ENCODE results near the gene ATG7. TPM values are rescaled to one million over a fixed set of nuclear protein-coding genes. Genes with fewer than 3 reads are reported as not detected.

ATG7 gene
- total RNA-seq, 1 experiment from 2014 or later = 35.2 TPM

GRCh38 chr3:11539677-11540076, 267.5 kb downstream of the ATG7 start:
- no peaks in the 10 kb centered on the region for H3K36me3 ChIP-seq (replicated peaks; ENCODE audit: control insufficient read depth, insufficient read depth, low read length)
- peak; percentile 63 for DNase-seq
- no peaks in the 10 kb centered on the region for H3K27me3 ChIP-seq (ENCODE audit: control insufficient read depth, insufficient read depth, low read length)
- no peak overlapping the region for H3K4me3 ChIP-seq (ENCODE audit: insufficient read depth, low read depth, low read length)

DNA sequence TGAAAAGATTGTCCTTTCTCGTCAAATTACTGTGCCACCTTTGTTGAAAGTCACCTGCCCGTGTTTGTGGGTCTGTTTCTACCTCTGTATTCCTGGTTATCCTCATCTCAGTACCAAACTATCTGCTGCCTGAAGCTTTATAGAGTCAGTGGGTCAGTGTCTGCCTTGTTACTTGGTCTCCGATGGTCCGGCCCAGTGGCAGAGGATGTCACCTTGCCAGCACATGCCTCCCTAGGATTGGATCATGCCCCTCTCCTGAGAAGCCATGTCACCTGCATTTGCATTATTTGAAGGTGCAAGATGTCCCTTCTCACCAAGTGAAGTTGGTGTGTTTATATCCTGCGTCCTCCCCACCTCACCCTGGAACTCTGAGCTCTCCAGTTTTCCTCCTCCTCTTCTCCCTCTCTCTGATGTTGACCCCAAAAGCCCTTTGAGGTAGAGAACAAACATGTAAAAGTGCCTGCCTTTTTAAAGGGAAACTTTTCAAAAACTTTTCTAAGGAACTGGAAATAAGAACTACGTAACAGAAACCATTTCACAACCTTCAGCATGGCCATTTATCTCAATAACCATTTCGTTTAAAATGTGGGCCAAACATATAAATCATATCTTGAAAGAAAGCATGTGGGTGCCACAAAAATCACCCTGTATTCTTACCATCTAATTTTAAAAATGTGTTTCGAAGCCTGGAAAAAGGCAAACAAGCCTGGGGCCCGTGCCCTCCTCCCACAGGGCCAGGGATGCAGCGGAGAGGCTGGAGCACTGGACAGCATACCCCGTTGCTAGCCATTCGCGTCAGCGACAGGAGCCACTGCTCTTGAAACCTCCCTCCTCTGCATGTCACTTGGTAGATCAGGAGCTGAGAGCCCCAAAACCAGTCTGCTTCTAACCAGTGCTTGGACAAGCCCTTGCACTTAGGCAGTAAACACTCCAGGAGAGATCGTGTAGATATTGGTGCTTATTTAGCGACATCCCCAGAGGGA, 269.4 kb downstream of the ATG7 start:
- DNase-seq = peak; percentile 22
- Histone ChIP-seq H3K4me3 (ENCODE audit: insufficient read depth, low read depth, low read length) (no peak overlapping the region), H3K27me3 (ENCODE audit: control insufficient read depth, insufficient read depth, low read length) (no peaks in the 10 kb centered on the region)

GRCh38 chr3:11542551-11542950, 270.4 kb downstream of the ATG7 start:
- DNase-seq = peak; percentile 41
- Histone ChIP-seq H3K27me3 (ENCODE audit: control insufficient read depth, insufficient read depth, low read length) (no peaks in the 10 kb centered on the region), H3K4me3 (ENCODE audit: insufficient read depth, low read depth, low read length) (no peak overlapping the region), H3K36me3 (replicated peaks; ENCODE audit: control insufficient read depth, insufficient read depth, low read length) (no peaks in the 10 kb centered on the region)

More for the DNA sequence above, 269.4 kb downstream of the ATG7 start:
- no peaks in the 10 kb centered on the region for H3K36me3 ChIP-seq (replicated peaks; ENCODE audit: control insufficient read depth, insufficient read depth, low read length)

DNA sequence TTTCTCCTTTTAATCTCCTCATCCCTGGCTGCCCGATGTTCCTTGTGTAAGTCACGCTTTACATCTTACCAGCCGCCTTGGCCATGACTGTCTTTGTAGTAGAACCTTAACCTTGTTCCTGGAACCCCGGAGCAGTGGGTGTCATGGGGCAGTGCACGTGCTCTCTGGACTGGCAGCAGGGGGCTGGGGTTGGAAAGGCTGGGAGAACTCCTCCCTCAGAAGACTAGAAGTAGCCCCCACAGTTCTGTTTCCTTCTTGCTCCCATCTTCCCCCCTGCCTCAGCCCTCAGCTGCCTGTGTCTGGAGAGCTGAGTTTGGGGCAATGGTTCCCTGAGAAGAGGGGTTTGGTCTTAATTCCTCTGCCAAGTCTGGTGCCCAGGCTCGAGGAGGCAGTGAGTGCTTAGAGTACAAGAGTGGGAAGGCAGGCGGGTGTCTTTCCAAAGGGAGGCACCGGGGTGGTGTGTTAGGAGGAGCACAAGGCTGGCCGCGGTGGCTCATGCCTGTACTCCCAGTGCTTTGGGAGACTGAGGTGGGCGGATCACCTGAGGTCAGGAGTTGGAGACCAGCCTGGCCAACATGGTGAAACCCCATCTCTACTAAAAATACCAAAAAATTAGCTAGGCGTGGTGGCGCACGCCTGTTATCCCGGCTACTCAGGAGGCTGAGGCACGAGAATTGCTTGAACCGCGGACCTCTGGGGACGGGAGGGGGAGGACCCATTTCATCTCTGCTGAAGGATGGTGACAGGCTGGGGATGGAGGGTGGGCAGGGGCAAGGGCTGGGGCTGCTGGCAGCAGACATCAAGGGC, 271.1 kb downstream of the ATG7 start:
- peak; percentile 32 for DNase-seq

DNA sequence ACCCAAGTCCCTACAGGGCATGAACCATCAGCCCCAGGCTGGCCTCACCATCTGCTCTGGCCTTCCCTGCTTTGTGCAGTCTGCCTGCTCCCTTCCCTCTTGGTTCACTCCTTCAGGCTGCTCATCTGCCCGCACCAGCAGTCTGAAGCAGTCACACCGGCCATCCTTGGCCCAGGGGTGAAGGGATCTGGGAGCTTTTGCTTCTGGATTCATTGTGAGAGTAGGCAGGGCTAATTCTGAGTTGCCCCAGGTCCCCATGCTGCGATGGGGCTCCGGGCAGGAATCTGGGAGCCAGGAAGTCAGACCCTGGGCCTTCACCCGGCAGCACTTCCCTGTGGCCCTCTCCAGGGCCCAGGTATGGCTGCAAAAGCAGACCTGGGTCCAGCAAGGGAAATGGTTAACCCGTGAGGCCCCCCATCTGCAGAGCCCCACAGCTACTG, 271.8 kb downstream of the ATG7 start:
- H3K27me3 ChIP-seq (ENCODE audit: control insufficient read depth, insufficient read depth, low read length) = no peaks in the 10 kb centered on the region
- no peaks in the 10 kb centered on the region for H3K36me3 ChIP-seq (replicated peaks; ENCODE audit: control insufficient read depth, insufficient read depth, low read length)
- DNase-seq = peak; percentile 44
- no peak overlapping the region for H3K4me3 ChIP-seq (ENCODE audit: insufficient read depth, low read depth, low read length)

More for the DNA sequence above, 271.1 kb downstream of the ATG7 start:
- Histone ChIP-seq H3K4me3 (ENCODE audit: insufficient read depth, low read depth, low read length) (no peak overlapping the region), H3K36me3 (replicated peaks; ENCODE audit: control insufficient read depth, insufficient read depth, low read length) (no peaks in the 10 kb centered on the region), H3K27me3 (ENCODE audit: control insufficient read depth, insufficient read depth, low read length) (no peaks in the 10 kb centered on the region)

GRCh38 chr3:11544412-11545181, 272.4 kb downstream of the ATG7 start:
- DNase-seq = peak; percentile 78
- no peaks in the 10 kb centered on the region for H3K27me3 ChIP-seq (ENCODE audit: control insufficient read depth, insufficient read depth, low read length)
- no peaks in the 10 kb centered on the region for H3K36me3 ChIP-seq (replicated peaks; ENCODE audit: control insufficient read depth, insufficient read depth, low read length)
- no peak overlapping the region for H3K4me3 ChIP-seq (ENCODE audit: insufficient read depth, low read depth, low read length)

DNA sequence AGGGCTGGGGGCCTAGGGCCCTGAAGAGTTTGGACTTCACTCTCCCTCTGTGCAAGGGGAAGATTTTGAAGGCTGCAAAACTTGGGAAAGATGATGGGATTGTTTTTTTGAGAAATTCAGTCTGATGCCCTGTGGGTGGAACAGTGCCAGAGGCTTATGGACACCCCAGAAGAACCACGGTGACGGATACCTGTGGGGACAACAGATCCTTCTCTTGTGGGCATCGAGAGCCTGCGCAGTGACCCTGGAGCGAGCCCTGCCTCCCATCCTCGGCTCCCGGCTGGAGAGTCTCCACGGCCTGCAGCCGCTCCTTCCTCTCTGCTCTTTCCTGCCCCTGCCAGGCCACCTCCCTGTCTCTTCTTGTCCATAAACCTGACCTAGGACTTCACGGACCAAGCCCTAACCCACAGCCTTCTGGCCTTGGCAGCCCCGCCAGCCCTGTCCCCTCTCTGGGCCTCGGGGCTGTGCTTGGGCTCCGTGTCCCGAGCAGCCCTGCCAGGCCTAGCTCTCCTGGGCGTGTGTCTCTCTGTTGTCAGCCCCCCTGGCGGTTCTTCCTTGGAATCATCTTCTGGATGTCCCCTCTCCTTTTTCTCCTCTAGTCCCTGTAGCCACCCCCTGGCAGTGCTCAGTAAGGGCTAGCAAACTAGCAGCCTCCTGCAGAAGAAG, 273.1 kb downstream of the ATG7 start:
- DNase-seq = peak; percentile 74
- Histone ChIP-seq H3K27me3 (ENCODE audit: control insufficient read depth, insufficient read depth, low read length) (no peaks in the 10 kb centered on the region), H3K36me3 (replicated peaks; ENCODE audit: control insufficient read depth, insufficient read depth, low read length) (no peaks in the 10 kb centered on the region), H3K4me3 (ENCODE audit: insufficient read depth, low read depth, low read length) (no peak overlapping the region)

DNA sequence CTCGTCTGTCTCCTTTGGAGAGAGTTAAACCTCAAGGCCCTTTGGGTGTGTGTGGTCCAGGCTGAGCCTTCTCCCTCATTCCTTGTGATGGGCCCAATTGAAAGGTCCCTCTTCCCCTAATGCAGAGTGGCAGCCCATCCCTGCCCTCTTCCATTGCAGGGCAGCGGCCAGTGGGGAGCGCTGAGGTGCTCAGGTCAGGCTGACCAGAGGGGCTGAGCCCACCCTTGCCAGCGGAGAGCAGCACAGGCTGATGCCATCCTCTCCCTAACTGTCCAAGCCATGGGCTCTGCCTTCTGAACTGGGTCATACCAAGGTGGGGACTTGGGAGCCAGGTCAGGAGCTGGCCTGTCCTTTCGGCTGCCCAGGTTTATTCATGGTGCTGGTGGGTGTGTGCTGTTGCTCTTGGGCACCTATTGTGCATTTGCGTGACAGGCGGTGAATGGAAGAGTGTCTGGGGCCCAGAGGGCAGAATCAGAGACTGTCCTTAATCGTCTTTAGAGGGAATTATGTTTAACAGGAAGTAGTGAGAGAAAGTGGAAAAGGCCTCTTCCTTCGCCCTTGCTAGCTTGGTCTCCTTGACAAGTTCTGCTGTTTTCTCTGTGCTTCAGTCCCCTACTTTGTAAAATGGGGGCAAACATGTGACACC, 274.6 kb downstream of the ATG7 start:
- H3K27me3 ChIP-seq (ENCODE audit: control insufficient read depth, insufficient read depth, low read length) = no peaks in the 10 kb centered on the region
- no peaks in the 10 kb centered on the region for H3K36me3 ChIP-seq (replicated peaks; ENCODE audit: control insufficient read depth, insufficient read depth, low read length)
- DNase-seq = peak; percentile 39
- no peak overlapping the region for H3K4me3 ChIP-seq (ENCODE audit: insufficient read depth, low read depth, low read length)

GRCh38 chr3:11547498-11547897, 275.3 kb downstream of the ATG7 start:
- no peak overlapping the region for H3K4me3 ChIP-seq (ENCODE audit: insufficient read depth, low read depth, low read length)
- DNase-seq = no peak
- no peaks in the 10 kb centered on the region for H3K36me3 ChIP-seq (replicated peaks; ENCODE audit: control insufficient read depth, insufficient read depth, low read length)
- no peaks in the 10 kb centered on the region for H3K27me3 ChIP-seq (ENCODE audit: control insufficient read depth, insufficient read depth, low read length)

GRCh38 chr3:11548721-11549131, 276.5 kb downstream of the ATG7 start:
- Histone ChIP-seq H3K4me3 (ENCODE audit: insufficient read depth, low read depth, low read length) (no peak overlapping the region), H3K27me3 (ENCODE audit: control insufficient read depth, insufficient read depth, low read length) (no peaks in the 10 kb centered on the region), H3K36me3 (replicated peaks; ENCODE audit: control insufficient read depth, insufficient read depth, low read length) (no peaks in the 10 kb centered on the region)
- peak; percentile 28 for DNase-seq

DNA sequence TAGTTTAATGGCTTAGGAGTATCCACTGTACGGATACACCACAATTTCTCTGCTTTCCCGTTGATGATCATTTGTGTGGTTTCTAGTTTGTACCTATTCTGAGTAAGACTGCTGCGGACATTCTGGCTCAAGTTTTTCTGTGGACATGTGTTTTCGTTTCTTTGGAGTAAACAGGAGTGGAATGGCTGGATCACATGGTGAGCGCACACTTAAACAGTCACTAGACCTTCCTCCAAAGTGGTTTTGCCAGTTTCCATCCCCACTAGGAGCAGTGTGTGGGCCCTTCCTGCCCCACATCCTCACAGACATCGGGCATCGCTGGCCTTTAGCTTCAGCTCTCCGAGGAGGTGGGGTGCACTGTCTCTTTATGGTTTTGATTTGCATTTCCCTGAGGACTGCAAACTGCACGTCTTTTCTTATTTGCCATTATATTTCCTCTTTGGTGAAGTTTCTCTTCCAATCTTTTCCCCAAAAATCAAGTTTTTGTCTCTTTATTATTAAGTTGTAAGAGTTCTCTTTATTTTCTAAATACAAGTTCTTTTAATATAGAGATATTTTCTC, 277.5 kb downstream of the ATG7 start:
- Histone ChIP-seq H3K36me3 (replicated peaks; ENCODE audit: control insufficient read depth, insufficient read depth, low read length) (no peaks in the 10 kb centered on the region), H3K4me3 (ENCODE audit: insufficient read depth, low read depth, low read length) (no peak overlapping the region), H3K27me3 (ENCODE audit: control insufficient read depth, insufficient read depth, low read length) (no peaks in the 10 kb centered on the region)
- DNase-seq = no peak

GRCh38 chr3:11551036-11551435, 278.8 kb downstream of the ATG7 start:
- Histone ChIP-seq H3K27me3 (ENCODE audit: control insufficient read depth, insufficient read depth, low read length) (no peaks in the 10 kb centered on the region), H3K4me3 (ENCODE audit: insufficient read depth, low read depth, low read length) (no peak overlapping the region), H3K36me3 (replicated peaks; ENCODE audit: control insufficient read depth, insufficient read depth, low read length) (no peaks in the 10 kb centered on the region)
- no peak for DNase-seq

Measured in H7 (cell line).